Kidney glomerular epithelial cell (primary cell): ENCODE results near the gene TMUB1.
A peak's percentile ranks its signal among the peaks of the same experiment; 100 is the strongest.
"Not testable (repeated sequence)": the region's sequence is repeated elsewhere in the genome, so short reads cannot be mapped to it uniquely, and the experiment has no call there.

Experiments
- DNase-seq: peaks from one replicate; lab custom pipeline; 2025; lab: John Stamatoyannopoulos, UW

The TMUB1 gene

GRCh38 chr7:151048911-151049463 lies 34.3 kb downstream of the TMUB1 start:
- DNase-seq: no peak

- DNase-seq: no peak
These were observed 35.1 kb downstream of the TMUB1 start, which contains the start of gene ASIC3 for GRCh38 chr7:151047976-151048815. ASIC3 (plus strand) TSS chr7:151048531; CDS start chr7:151048886, 355 bp downstream.

GRCh38 chr7:151046603-151047573 lies 36.4 kb downstream of the TMUB1 start:
- DNase-seq: no peak

- no peak for DNase-seq
These were observed 37.3 kb downstream of the TMUB1 start for GRCh38 chr7:151045967-151046366.

DNA sequence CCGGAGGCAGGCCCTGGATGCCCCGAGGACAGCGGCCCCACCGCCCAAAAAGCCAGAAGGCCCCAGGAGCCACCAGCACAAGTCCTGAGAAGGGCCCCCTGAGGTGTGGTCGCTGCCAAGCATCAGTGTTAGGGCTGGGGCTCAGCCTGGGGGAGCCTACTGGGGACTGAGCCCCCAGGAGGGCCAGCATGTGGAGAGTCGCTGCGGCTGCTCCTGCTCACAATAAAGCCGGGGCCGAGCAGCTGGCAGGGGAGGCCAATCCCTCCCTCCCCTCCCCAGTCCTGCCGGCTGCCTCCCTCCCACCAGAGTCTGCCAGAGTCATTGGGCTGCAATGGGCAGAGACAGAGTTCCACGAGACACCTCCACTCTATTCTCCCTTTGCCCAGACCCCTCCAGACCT lies 38.0 kb downstream of the TMUB1 start:
- no peak for DNase-seq

DNA sequence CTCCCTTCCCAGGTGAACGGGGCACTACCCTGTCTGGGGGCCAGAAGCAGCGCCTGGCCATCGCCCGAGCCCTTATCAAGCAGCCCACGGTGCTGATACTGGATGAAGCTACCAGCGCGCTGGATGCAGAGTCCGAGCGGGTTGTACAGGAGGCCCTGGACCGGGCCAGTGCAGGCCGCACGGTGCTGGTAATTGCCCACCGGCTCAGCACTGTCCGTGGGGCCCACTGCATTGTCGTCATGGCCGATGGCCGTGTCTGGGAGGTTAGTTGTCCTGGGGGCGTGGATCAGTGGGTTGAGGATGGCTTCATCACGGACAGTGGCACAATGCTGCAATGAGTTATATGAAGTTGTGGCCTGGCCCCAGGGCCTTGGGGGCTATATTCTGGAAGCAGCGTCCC lies 39.3 kb downstream of the TMUB1 start:
- DNase-seq: no peak

- DNase-seq: not testable (repeated sequence)
These were observed 39.8 kb downstream of the TMUB1 start for GRCh38 chr7:151043449-151043848.

GRCh38 chr7:151040616-151041375 lies 42.5 kb downstream of the TMUB1 start:
- no peak for DNase-seq

DNA sequence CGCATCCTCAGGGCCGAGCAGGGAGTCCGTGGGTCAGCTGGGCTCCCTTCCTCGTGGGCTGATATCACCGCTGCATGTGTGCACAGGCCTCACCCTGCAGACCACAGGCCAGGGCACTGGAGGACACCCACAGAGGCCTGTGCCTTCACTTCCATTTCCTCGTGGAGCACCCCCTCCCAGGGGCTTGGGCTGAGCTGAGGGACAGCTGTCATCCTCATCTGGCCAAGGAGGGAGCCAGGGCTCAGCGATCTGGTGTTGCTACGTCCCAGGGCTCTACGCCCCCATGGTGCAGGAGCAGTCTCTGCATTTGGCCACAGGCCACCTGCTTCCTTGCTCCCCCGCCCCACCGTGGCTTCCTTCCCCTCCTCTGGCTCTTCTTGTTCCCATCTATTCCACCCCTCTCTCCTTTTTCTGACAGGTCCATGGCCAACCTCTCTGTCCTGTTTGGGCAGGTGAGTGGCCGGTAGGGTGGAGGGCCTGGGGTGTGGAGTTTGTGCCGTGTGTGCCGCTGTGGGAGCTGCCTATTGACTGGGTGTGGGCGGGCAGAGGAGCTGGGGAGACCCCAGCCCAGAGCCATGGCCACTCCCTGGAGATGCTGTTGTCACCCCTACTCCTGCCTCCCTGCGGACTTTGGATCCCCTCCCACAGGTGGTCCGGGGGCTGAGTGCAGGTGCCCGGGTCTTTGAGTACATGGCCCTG lies 43.3 kb downstream of the TMUB1 start:
- no peak for DNase-seq

GRCh38 chr7:151038951-151039849 lies 44.1 kb downstream of the TMUB1 start:
- peak; percentile 90 for DNase-seq

DNA sequence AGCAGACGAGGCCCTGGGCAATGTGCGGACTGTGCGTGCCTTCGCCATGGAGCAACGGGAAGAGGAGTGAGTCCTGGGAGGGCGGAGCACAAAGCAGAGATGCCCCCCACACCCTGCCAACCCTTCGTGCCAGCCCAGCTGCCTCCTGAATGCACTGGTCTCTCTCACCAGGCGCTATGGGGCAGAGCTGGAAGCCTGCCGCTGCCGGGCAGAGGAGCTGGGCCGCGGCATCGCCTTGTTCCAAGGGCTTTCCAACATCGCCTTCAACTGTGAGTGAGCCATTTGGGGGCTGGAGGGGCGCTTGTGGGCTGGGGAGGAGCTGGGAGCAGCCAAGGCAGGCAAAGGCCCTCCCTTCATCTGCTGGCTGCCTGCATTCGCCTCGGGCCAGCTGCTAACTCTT lies 47.4 kb downstream of the TMUB1 start:
- DNase-seq: no peak

DNA sequence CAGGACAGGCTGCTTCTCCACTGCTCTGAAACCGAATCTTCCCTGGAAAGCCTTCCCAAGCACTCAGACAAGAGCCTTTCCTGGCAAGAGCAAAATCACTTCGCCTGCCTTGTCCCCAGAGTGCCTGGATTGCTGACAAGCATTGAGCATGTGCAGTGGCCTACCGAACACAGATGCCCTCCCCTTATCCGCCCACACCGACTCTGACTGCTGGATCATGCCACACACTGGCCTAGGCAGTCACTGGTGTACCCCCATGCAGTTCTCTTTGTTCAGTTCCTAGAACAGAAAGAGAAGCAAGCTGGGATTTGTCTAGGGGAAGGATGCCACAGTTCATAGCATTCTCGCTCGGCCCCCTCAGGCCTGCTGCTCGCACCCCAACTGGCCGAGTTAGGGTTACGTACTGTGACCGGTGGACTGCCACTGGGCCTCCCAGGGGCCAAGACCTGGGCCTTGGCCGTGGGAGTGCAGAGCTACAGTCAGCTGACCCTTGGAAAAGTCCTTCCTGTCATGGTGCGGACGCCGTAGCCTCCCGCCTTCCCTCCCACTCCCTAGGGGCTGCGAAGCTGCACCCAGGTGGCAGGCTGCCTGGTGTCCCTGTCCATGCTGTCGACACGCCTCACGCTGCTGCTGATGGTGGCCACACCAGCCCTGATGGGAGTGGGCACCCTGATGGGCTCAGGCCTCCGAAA lies 48.1 kb downstream of the TMUB1 start:
- DNase-seq: no peak

DNA sequence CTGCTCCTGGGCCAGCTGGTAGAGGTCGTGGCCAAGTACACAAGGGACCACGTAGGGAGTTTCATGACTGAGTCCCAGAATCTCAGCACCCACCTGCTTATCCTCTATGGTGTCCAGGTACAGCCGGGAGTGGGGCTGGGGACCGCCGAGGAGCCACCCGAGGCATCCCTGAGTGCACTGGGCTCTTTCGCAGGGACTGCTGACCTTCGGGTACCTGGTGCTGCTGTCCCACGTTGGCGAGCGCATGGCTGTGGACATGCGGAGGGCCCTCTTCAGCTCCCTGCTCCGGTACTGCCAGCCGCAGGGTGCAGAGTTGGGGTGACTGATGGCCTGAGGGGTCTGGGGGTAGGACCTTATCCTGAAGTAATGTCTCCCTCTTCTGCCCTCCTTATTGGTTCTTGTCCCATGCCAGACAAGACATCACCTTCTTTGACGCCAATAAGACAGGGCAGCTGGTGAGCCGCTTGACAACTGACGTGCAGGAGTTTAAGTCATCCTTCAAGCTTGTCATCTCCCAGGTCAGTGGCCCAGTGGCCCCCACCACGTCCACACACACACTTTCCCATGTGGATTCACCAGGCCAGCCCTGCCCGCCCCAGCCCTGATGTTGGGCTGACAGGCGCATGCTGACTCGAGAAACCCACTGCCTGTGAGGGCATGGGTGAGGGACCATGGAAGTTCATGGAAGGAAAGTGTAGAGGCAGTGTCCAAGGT lies 48.8 kb downstream of the TMUB1 start:
- DNase-seq: no peak

DNA sequence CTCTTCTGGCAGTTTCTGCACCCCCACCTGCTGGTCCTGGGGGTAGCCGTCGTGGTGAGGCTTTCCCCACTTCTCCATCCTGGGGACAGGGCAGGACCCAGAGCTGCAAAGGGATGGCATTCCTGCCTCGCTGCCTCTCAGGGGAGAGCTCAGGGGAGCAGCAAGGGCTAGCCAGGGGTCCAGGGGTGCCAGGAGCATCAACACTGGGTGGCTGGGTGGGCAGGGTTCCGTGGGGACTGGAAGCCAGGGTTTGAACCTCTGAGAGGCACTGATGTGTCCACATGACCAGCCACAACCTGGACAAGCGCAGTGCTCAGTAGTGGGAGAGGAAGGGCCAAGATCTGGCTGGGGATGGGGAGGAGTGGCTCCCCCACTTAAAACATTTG lies 49.4 kb downstream of the TMUB1 start:
- DNase-seq: no peak

- DNase-seq: no peak
These were observed 50.1 kb downstream of the TMUB1 start for GRCh38 chr7:151032936-151033863.
